ENCODE data around the gene REEP5. TPM values are rescaled to one million over a fixed set of nuclear protein-coding genes. Genes with fewer than 3 reads are reported as not detected.

REEP5 gene
- total RNA-seq, 1 experiment from 2014 or later: 112 TPM

- BruUV-seq (replicated peaks): no TSS peak
- no peaks in the 10 kb centered on the region for H3K27me3 ChIP-seq (ENCODE audit: control insufficient read depth, insufficient read depth, low read length)
- H3K4me3 ChIP-seq (ENCODE audit: low read depth in 2 of 2, low read length in 2 of 2): no peak overlapping the region
- DNase-seq (ENCODE audit: low read depth, low spot score) (no peak), ATAC-seq (no peak)
- TF ChIP-seq CTCF (IDR thresholded peaks at IDR 0.05) (no peak), POLR2AphosphoS5 (IDR thresholded peaks at IDR 0.05; ENCODE audit: low read depth, low read length) (no peak), SIN3A (IDR thresholded peaks at IDR 0.05; ENCODE audit: borderline replicate concordance, insufficient read depth, low read depth, low read length) (no peak), TCF7L2 (IDR thresholded peaks at IDR 0.05; ENCODE audit: low read depth, low read length) (no peak), REST (IDR thresholded peaks at IDR 0.05; ENCODE audit: insufficient read depth in 1 of 2, low read depth in 2 of 2, low read length in 1 of 2) (no peak)
- POLR2A ChIA-PET: interaction anchor here (0.6 kb wide), 1 partner anchor 19 kb away, joined by 6 read pairs; the partner anchor contains the start of gene DCP2
- CTCF ChIA-PET: no interaction called here
- no peaks in the 10 kb centered on the region for H3K36me3 ChIP-seq (ENCODE audit: control insufficient read depth, insufficient read depth, low read length)
- H3K9me3 ChIP-seq (ENCODE audit: control insufficient read depth, insufficient read depth, low read depth, low read length): no peaks in the 10 kb centered on the region
- in situ Hi-C loops (cut with HindIII; ENCODE audit: low pct_unique_long_range_greater_than_20kb, low sequenced_read_pairs) (no loop called here), intact Hi-C loops (cut with micrococcal nuclease; ENCODE audit: unreplicated experiment) (loop anchor here (5.0 kb wide), 1 partner anchor 35 kb away; the partner anchor contains the start of gene REEP5)
- H3K4me1 ChIP-seq (ENCODE audit: control insufficient read depth, insufficient read depth, low read length): peaks cover 56% of the 10 kb centered on the region
- peak overlapping the region; percentile 96 for H3K27ac ChIP-seq (ENCODE audit: low read length)
Observed at GRCh38 chr5:112957036-112957808, 35.2 kb upstream of the REEP5 start.

- Histone ChIP-seq H3K4me1 (ENCODE audit: control insufficient read depth, insufficient read depth, low read length) (peaks cover 54% of the 10 kb centered on the region), H3K27ac (ENCODE audit: low read length) (peak overlapping the region; percentile 96), H3K36me3 (ENCODE audit: control insufficient read depth, insufficient read depth, low read length) (no peaks in the 10 kb centered on the region), H3K27me3 (ENCODE audit: control insufficient read depth, insufficient read depth, low read length) (no peaks in the 10 kb centered on the region), H3K9me3 (ENCODE audit: control insufficient read depth, insufficient read depth, low read depth, low read length) (no peaks in the 10 kb centered on the region), H3K4me3 (ENCODE audit: low read depth in 2 of 2, low read length in 2 of 2) (no peak overlapping the region)
- ChIA-PET POLR2A (no interaction called here), CTCF (no interaction called here)
- intact Hi-C loops (cut with micrococcal nuclease; ENCODE audit: unreplicated experiment) (loop anchor here (5.0 kb wide), 1 partner anchor 34 kb away; the partner anchor contains the start of gene REEP5), in situ Hi-C loops (cut with HindIII; ENCODE audit: low pct_unique_long_range_greater_than_20kb, low sequenced_read_pairs) (no loop called here)
- no peak for TF ChIP-seq POLR2AphosphoS5 (IDR thresholded peaks at IDR 0.05; ENCODE audit: low read depth, low read length)
- no peak for TF ChIP-seq REST (IDR thresholded peaks at IDR 0.05; ENCODE audit: insufficient read depth in 1 of 2, low read depth in 2 of 2, low read length in 1 of 2)
- TF ChIP-seq SIN3A (IDR thresholded peaks at IDR 0.05; ENCODE audit: borderline replicate concordance, insufficient read depth, low read depth, low read length): no peak
- TF ChIP-seq TCF7L2 (IDR thresholded peaks at IDR 0.05; ENCODE audit: low read depth, low read length): no peak
- TF ChIP-seq CTCF (IDR thresholded peaks at IDR 0.05): no peak
- no peak for DNase-seq (ENCODE audit: low read depth, low spot score)
- no TSS peak for BruUV-seq (replicated peaks)
- no peak for ATAC-seq
Observed at GRCh38 chr5:112956606-112957005, 34.6 kb upstream of the REEP5 start.
